T-helper 2 cell treated with Interferon-gamma antibody and Interleukin-4, amounts not matched to agents 5 μg/mL and 100 μg/mL, for 36 hours (primary cell): ENCODE measurements around the gene NFRKB.

Source experiments
- DNase-seq: peaks from one replicate; pipeline ENCODE4 v3.0.0; 2021; ENCODE audit warnings: low spot score
- H3K27ac Mint-ChIP-seq: one replicate; pipeline ENCODE4 v1.8.0; 2021; ENCODE audit warnings: mild to moderate bottlenecking, mixed read lengths
- H3K27me3 Mint-ChIP-seq: one replicate; pipeline ENCODE4 v1.8.0; 2021; ENCODE audit warnings: low read depth, mixed read lengths
- H3K36me3 Mint-ChIP-seq: one replicate; pipeline ENCODE4 v1.8.0; 2021; ENCODE audit warnings: low read depth, mixed read lengths
- H3K4me1 Mint-ChIP-seq: one replicate; pipeline ENCODE4 v1.8.0; 2021; ENCODE audit warnings: low read depth, mixed read lengths
- H3K4me3 Mint-ChIP-seq: one replicate; pipeline ENCODE4 v1.8.0; 2022; ENCODE audit warnings: mild to moderate bottlenecking, moderate library complexity, mixed read lengths
- H3K9me3 Mint-ChIP-seq: one replicate; pipeline ENCODE4 v1.8.0; 2021; ENCODE audit warnings: mixed read lengths

NFRKB gene

GRCh38 chr11:129895126-129896041 is at the start of gene NFRKB:
NFRKB (minus strand) TSS chr11:129895578; CDS start chr11:129892849, 2,729 bp downstream.
- peak; percentile 84 for DNase-seq
- Mint-ChIP-seq H3K36me3 (peaks cover 29% of the 10 kb centered on the region), H3K4me3 (peak within 1 kb of the TSS; percentile 93), H3K27me3 (no peaks in the 10 kb centered on the region), H3K27ac (peak within 1 kb of the TSS; percentile 86), H3K9me3 (no peaks in the 10 kb centered on the region), H3K4me1 (peaks cover 23% of the 10 kb centered on the region)

GRCh38 chr11:129944696-129945095 is 49.3 kb upstream of the NFRKB start:
- H3K9me3 Mint-ChIP-seq = no peaks in the 10 kb centered on the region
- peaks cover 7% of the 10 kb centered on the region for H3K4me1 Mint-ChIP-seq
- no peaks in the 10 kb centered on the region for H3K27me3 Mint-ChIP-seq
- peaks cover 7% of the 10 kb centered on the region for H3K36me3 Mint-ChIP-seq
- H3K27ac Mint-ChIP-seq = no peak overlapping the region
- H3K4me3 Mint-ChIP-seq = no peak overlapping the region
- no peak for DNase-seq

- no peaks in the 10 kb centered on the region for H3K27me3 Mint-ChIP-seq
- H3K36me3 Mint-ChIP-seq = peaks cover 7% of the 10 kb centered on the region
- no peaks in the 10 kb centered on the region for H3K9me3 Mint-ChIP-seq
- peaks cover 4% of the 10 kb centered on the region for H3K4me1 Mint-ChIP-seq
- no peak overlapping the region for H3K4me3 Mint-ChIP-seq
- no peak for DNase-seq
- H3K27ac Mint-ChIP-seq = no peak overlapping the region
These were observed 47.7 kb upstream of the NFRKB start for GRCh38 chr11:129943036-129943435.

- H3K4me3 Mint-ChIP-seq = no peak overlapping the region
- H3K4me1 Mint-ChIP-seq = no peaks in the 10 kb centered on the region
- H3K27ac Mint-ChIP-seq = no peak overlapping the region
- no peaks in the 10 kb centered on the region for H3K9me3 Mint-ChIP-seq
- H3K36me3 Mint-ChIP-seq = peaks cover 7% of the 10 kb centered on the region
- no peaks in the 10 kb centered on the region for H3K27me3 Mint-ChIP-seq
- DNase-seq = no peak
These were observed 44.1 kb upstream of the NFRKB start for GRCh38 chr11:129939510-129939909.

- H3K27ac Mint-ChIP-seq = no peak overlapping the region
- no peaks in the 10 kb centered on the region for H3K27me3 Mint-ChIP-seq
- H3K36me3 Mint-ChIP-seq = peaks cover 6% of the 10 kb centered on the region
- no peaks in the 10 kb centered on the region for H3K4me1 Mint-ChIP-seq
- DNase-seq = no peak
- H3K4me3 Mint-ChIP-seq = no peak overlapping the region
- H3K9me3 Mint-ChIP-seq = no peaks in the 10 kb centered on the region
These were observed 43.4 kb upstream of the NFRKB start for GRCh38 chr11:129938764-129939163.

GRCh38 chr11:129937592-129938238 is 42.3 kb upstream of the NFRKB start:
- peaks cover 6% of the 10 kb centered on the region for H3K36me3 Mint-ChIP-seq
- no peak for DNase-seq
- no peaks in the 10 kb centered on the region for H3K9me3 Mint-ChIP-seq
- no peak overlapping the region for H3K4me3 Mint-ChIP-seq
- no peak overlapping the region for H3K27ac Mint-ChIP-seq
- no peaks in the 10 kb centered on the region for H3K4me1 Mint-ChIP-seq
- H3K27me3 Mint-ChIP-seq = no peaks in the 10 kb centered on the region

- H3K27me3 Mint-ChIP-seq = no peaks in the 10 kb centered on the region
- DNase-seq = no peak
- H3K27ac Mint-ChIP-seq = no peak overlapping the region
- no peaks in the 10 kb centered on the region for H3K9me3 Mint-ChIP-seq
- no peaks in the 10 kb centered on the region for H3K4me1 Mint-ChIP-seq
- peaks cover 1% of the 10 kb centered on the region for H3K36me3 Mint-ChIP-seq
- no peak overlapping the region for H3K4me3 Mint-ChIP-seq
These were observed 40.3 kb upstream of the NFRKB start for GRCh38 chr11:129935723-129936122.

GRCh38 chr11:129933891-129934290 is 38.5 kb upstream of the NFRKB start:
- Mint-ChIP-seq H3K4me1 (no peaks in the 10 kb centered on the region), H3K36me3 (peaks cover 3% of the 10 kb centered on the region), H3K27me3 (no peaks in the 10 kb centered on the region), H3K27ac (no peak overlapping the region), H3K4me3 (no peak overlapping the region), H3K9me3 (no peaks in the 10 kb centered on the region)
- no peak for DNase-seq

- H3K9me3 Mint-ChIP-seq = no peaks in the 10 kb centered on the region
- H3K36me3 Mint-ChIP-seq = peaks cover 3% of the 10 kb centered on the region
- H3K4me3 Mint-ChIP-seq = no peak overlapping the region
- H3K4me1 Mint-ChIP-seq = no peaks in the 10 kb centered on the region
- DNase-seq = no peak
- H3K27ac Mint-ChIP-seq = no peak overlapping the region
- H3K27me3 Mint-ChIP-seq = no peaks in the 10 kb centered on the region
These were observed 37.9 kb upstream of the NFRKB start for GRCh38 chr11:129933262-129933661.

- H3K9me3 Mint-ChIP-seq = no peaks in the 10 kb centered on the region
- H3K27me3 Mint-ChIP-seq = no peaks in the 10 kb centered on the region
- DNase-seq = no peak
- H3K4me1 Mint-ChIP-seq = no peaks in the 10 kb centered on the region
- no peak overlapping the region for H3K27ac Mint-ChIP-seq
- peaks cover 3% of the 10 kb centered on the region for H3K36me3 Mint-ChIP-seq
- no peak overlapping the region for H3K4me3 Mint-ChIP-seq
These were observed 37.1 kb upstream of the NFRKB start for GRCh38 chr11:129932381-129933067.

GRCh38 chr11:129930743-129931142 is 35.4 kb upstream of the NFRKB start:
- Mint-ChIP-seq H3K4me1 (no peaks in the 10 kb centered on the region), H3K36me3 (peaks cover 2% of the 10 kb centered on the region), H3K27ac (no peak overlapping the region), H3K27me3 (no peaks in the 10 kb centered on the region), H3K9me3 (no peaks in the 10 kb centered on the region), H3K4me3 (no peak overlapping the region)
- no peak for DNase-seq

GRCh38 chr11:129930296-129930695 is 34.9 kb upstream of the NFRKB start:
- no peaks in the 10 kb centered on the region for H3K27me3 Mint-ChIP-seq

GRCh38 chr11:129929721-129930120 is 34.3 kb upstream of the NFRKB start:
- H3K36me3 Mint-ChIP-seq = peaks cover 2% of the 10 kb centered on the region
- H3K27ac Mint-ChIP-seq = no peak overlapping the region
- H3K4me3 Mint-ChIP-seq = no peak overlapping the region
- no peaks in the 10 kb centered on the region for H3K27me3 Mint-ChIP-seq
- no peaks in the 10 kb centered on the region for H3K4me1 Mint-ChIP-seq
- no peak for DNase-seq
- H3K9me3 Mint-ChIP-seq = no peaks in the 10 kb centered on the region

More at GRCh38 chr11:129930296-129930695, 34.9 kb upstream of the NFRKB start:
- DNase-seq = no peak
- Mint-ChIP-seq H3K9me3 (no peaks in the 10 kb centered on the region), H3K27ac (no peak overlapping the region), H3K36me3 (peaks cover 2% of the 10 kb centered on the region), H3K4me3 (no peak overlapping the region), H3K4me1 (no peaks in the 10 kb centered on the region)
